Hypothalamus (tissue), 51 donors: ENCODE measurements around the gene PMM2.
"Not testable (repeated sequence)": the region's sequence is repeated elsewhere in the genome, so short reads cannot be mapped to it uniquely, and the experiment has no call there.

Experiments
- DNase-seq, 51 donors: peaks; one replicate each; lab custom pipeline; 2025; lab: John Stamatoyannopoulos, UW

Gene PMM2

DNA sequence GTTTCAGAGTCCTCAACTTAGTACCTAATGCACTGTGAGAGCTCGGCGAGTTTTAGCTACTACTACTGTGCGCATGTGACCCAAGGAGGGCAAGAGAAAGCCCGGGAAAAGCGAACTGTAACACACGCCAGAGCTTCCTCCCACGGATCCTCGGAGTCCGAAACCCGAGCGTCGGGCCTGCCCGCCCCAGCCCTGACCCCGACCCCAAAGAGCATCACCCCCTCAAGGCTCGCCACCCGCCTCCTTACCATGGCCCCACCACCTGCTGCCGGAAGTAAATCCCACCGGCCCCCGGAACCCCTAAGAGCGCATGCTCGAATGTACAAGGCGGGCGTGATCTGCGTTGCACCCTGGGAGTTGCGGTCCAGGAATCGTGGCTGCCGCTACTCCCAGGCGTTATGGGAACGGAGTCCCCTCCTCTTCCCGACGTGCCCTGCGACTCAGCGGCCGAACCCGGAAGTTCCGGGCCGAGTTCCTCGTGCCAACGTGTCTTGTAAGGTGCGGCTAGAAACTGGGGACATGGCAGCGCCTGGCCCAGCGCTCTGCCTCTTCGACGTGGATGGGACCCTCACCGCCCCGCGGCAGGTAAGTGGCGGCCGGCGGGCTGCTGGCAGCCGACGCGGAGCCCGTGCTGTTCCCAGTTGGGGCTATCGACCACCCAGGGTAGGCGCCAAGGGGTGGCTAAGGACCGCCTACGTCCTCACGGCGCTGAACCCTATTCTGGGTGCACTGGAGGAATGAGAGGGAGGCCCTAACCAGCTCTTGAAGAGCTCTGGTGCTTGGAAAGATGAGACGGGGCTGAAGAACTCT lies at the start of gene PMM2, which contains the start of gene TMEM186:
PMM2 (plus strand) TSS at position 476 of the 810 bp plus-strand sequence; CDS start at position 520, 44 bp downstream.
TMEM186 (minus strand) TSS at position 276 of the 810 bp plus-strand sequence; CDS start at position 251, 25 bp downstream.
- DNase-seq: peak; percentile 86 to 99 (median 97)

DNA sequence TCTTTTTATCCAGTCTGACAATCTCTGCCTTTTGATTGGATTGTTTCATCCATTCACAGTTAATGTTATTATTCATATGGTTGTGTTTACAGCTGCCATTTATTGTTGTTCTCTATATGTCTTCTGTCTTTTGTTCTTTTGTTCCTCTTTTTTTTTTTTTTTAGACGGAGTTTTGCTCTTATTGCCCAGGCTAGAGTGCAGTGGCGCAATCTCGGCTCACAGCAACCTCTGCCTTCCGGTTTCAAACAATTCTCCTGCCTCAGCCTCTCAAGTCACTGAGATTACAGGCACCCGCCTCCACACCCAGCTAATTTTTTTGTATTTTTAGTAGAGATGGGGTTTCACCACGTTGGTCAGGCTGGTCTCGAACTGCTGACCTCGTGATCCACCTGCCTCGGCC lies 48.7 kb upstream of the PMM2 start:
- DNase-seq: not testable (repeated sequence)

DNA sequence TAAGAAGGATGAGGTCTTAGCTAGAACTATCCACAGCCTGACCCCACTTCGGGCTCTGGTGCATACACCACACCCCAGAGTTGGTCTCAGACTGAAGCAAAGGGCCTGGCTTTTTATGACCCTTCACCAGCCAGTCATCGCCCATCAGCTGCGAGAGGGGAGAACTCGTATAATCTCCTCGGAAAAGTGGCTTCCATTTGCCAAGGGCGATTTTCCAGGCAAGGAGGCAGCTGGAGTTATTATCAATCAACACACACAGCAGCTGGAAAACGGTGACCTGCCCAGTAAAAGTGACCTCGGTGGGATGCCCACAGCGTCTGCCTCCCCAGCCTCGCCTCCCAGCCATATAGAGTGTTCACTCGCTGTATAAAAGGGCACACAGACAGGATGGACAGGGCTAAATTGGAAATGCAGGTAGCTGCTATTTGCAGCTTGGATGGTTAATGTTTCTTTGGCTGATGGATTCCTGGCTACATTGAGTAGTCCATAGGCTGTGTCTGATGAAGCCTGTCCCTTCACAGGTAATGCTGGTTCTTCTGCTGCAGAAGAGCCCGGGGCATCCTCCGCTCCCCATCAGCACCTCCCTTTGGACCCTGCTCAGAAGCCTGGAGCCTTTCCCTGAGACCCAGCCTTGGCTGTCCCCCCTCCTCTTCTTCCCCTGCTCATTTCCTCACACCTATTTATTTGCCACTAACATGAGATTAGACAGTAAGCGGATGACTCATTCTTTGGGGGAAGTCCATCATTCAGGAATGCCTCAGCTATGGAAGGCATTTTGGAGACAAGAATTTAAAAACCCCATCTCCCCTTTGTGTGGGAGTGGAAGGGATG lies 45.9 kb upstream of the PMM2 start:
- no peak for DNase-seq

GRCh38 chr16:8752706-8753105 lies 44.9 kb upstream of the PMM2 start:
- DNase-seq: no peak

GRCh38 chr16:8753416-8754054 lies 44.1 kb upstream of the PMM2 start:
- DNase-seq: no peak

GRCh38 chr16:8756755-8757154 lies 40.9 kb upstream of the PMM2 start:
- no peak for DNase-seq

GRCh38 chr16:8758022-8758421 lies 39.6 kb upstream of the PMM2 start:
- no peak for DNase-seq

DNA sequence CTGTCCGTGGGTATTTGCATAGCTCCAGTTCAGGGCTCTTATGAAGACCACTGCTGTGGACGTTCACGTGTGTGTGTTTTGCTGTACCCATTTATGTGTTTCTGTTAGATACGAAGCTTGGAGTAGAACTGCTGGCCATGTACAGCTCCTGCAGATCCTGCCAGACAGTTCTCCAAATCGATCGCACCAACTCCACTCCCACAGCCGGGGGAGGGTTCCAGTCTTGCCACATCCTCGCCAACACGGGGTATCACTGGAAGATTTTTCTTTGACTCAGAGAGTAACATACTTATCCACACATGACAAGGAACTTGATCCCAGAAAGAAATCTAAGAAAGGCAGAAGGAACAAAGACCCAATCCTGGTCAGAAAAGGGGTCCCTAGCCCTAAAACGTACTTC lies 37.6 kb upstream of the PMM2 start:
- DNase-seq: peak in 1 of 51 donors; percentile 27

DNA sequence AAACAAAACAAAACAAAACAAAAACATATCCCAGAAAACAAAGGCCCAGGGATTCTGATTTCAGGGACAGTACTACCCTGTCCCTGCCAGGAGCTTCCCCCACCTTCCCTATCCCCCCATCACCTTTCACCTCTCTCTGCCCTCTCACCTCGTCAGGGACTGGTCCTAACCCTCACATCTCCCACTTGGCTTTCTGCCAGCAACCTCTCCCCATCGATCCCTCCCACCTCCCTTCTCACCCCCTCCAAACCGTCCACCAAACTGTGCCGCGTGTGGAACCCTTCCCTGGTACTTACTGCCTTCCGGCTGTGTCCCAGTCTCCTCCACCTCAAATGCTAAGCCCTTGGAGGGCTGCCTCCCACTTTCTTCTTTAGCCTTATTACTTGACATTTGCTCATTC lies 36.6 kb upstream of the PMM2 start:
- no peak for DNase-seq

- DNase-seq: no peak
These were observed 35.4 kb upstream of the PMM2 start for GRCh38 chr16:8762254-8762653.

GRCh38 chr16:8763083-8763482 lies 34.6 kb upstream of the PMM2 start:
- no peak for DNase-seq

- no peak for DNase-seq
These were observed 33.7 kb upstream of the PMM2 start for GRCh38 chr16:8763899-8764298.

- DNase-seq: no peak
These were observed 33.0 kb upstream of the PMM2 start for GRCh38 chr16:8764525-8765250.

DNA sequence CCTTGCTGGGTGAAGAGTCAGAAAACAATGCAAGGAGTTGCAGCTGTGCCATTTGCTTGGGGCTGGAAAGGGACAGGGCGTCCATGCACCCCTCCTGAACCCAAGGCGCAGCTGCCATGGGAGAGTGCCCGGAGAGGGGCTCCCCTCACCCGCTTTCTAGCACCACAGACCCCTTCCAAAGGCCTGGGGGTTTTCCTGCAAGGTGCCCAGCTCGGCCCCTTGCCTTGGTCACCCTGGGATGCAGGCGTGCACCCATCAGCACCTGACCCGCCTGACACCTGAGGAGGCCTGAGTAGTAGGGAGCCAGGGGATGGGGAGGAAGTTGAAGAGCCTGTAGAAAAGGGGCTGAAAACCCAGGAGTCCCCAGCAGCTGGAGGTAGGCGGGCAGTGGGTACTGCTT lies 30.5 kb upstream of the PMM2 start:
- no peak for DNase-seq

DNA sequence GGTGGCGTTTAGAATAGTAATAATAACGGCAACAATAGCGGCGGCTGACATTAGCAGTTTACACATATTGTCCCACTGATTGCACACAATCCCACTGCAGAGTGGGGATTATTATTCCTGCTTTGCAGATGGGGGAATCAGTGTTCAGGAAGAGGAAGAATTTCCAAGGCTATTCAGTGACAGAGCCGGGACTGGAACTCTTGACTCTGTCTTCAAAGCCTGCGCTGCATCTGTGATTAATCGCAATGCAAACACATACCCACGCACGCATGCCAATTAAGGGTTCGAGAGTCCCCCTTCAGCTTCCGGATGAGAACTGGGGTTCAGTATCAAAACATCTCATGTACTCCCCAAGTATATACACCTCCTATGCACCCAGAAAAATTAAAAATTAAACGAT lies 29.4 kb upstream of the PMM2 start:
- DNase-seq: no peak

DNA sequence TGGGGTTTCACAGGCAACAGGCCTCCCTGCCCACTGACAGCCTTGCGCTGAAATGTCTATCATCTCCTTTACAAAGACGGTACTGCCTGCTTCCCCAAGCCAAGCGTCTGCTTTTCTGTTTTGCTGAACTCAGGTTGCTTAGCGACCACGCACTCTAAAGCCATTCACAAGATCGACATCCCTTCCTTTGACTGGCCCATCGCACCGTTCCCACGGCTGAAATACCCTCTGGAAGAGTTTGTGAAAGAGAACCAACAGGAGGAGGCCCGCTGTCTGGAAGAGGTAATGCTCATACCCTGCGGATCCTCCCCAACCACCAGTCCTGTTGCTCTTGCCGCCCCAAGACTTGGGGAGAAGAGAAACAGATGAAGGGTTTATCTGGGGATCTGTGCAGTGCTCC lies 28.9 kb upstream of the PMM2 start:
- DNase-seq: peak in 16 of 51 donors; percentile 2 to 54 (median 16)

- no peak for DNase-seq
These were observed 24.1 kb upstream of the PMM2 start for GRCh38 chr16:8773537-8773936.

- DNase-seq: no peak
These were observed 23.4 kb upstream of the PMM2 start for GRCh38 chr16:8774208-8774607.

DNA sequence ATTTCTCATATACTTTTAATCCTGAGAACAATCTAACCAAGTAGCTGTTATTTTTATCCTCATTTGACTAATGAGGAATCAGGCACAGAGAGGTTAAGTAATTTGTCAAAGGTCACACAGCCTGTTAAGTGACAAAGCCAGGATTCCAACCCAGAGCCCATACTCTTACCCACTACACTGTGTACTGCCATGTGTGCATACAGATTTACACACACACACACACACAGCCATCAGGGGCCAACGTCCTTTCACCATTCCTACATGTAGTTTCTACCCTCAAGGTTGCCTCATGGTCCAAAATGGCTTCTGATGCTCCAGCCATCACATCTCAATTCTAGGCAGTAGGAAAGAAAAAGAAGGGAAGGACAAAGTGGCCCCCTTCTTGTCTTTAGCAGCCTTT lies 22.3 kb upstream of the PMM2 start:
- no peak for DNase-seq

- no peak for DNase-seq
These were observed 21.5 kb upstream of the PMM2 start for GRCh38 chr16:8776129-8776584.
